Hematopoietic multipotent progenitor cell treated with erythropoietin and hydrocortisone succinate and interleukin-3 and kit ligand, for 17 days (in vitro differentiated cells): ENCODE measurements around the gene RCE1.

Experiments
- DNase-seq: peaks from one replicate; pipeline ENCODE4 v3.0.0-alpha.2; 2015; ENCODE audit warnings: low spot score

Gene RCE1

GRCh38 chr11:66844496-66845142 is 1.4 kb downstream of the RCE1 start:
- no peak for DNase-seq

- no peak for DNase-seq
Observed at GRCh38 chr11:66845143-66845875, 2.1 kb downstream of the RCE1 start.

- DNase-seq = no peak
Observed at GRCh38 chr11:66845876-66846212, 2.6 kb downstream of the RCE1 start.

GRCh38 chr11:66846671-66847091 is 3.4 kb downstream of the RCE1 start:
- DNase-seq = no peak

GRCh38 chr11:66847461-66848232 is 4.4 kb downstream of the RCE1 start:
- no peak for DNase-seq

- no peak for DNase-seq
Observed at GRCh38 chr11:66848671-66849500, 5.6 kb downstream of the RCE1 start.

- DNase-seq = no peak
Observed at GRCh38 chr11:66849501-66850234, 6.4 kb downstream of the RCE1 start.

GRCh38 chr11:66850235-66850587 is 7.0 kb downstream of the RCE1 start:
- no peak for DNase-seq

GRCh38 chr11:66850588-66851238 is 7.5 kb downstream of the RCE1 start:
- no peak for DNase-seq

GRCh38 chr11:66851239-66851596 is 8.0 kb downstream of the RCE1 start:
- no peak for DNase-seq

- no peak for DNase-seq
Observed at GRCh38 chr11:66851698-66852465, 8.6 kb downstream of the RCE1 start.

- no peak for DNase-seq
Observed at GRCh38 chr11:66852466-66853241, 9.4 kb downstream of the RCE1 start.

GRCh38 chr11:66853242-66854229 is 10.3 kb downstream of the RCE1 start:
- no peak for DNase-seq

- DNase-seq = no peak
Observed at GRCh38 chr11:66854231-66854661, 11.0 kb downstream of the RCE1 start.

- DNase-seq = no peak
Observed at GRCh38 chr11:66854729-66855211, 11.5 kb downstream of the RCE1 start.

GRCh38 chr11:66855574-66856495 is 12.6 kb downstream of the RCE1 start:
- peak; percentile 91 for DNase-seq
